ENCODE data around the gene PITPNB.

Gene PITPNB

GRCh38 chr22:27827604-27828587 is 91.2 kb downstream of the PITPNB start:
- DNase-seq: no peak

- peak in 2 of 3 donors; percentile 24 to 36 for DNase-seq
These were observed 93.9 kb downstream of the PITPNB start for GRCh38 chr22:27825174-27825573.

GRCh38 chr22:27823221-27823620 is 95.8 kb downstream of the PITPNB start:
- no peak for DNase-seq

- no peak for DNase-seq
These were observed 97.9 kb downstream of the PITPNB start for GRCh38 chr22:27820896-27821866.

- DNase-seq: no peak
These were observed 102.5 kb downstream of the PITPNB start for GRCh38 chr22:27816552-27816951.

- no peak for DNase-seq
These were observed 103.1 kb downstream of the PITPNB start for GRCh38 chr22:27815826-27816530.

GRCh38 chr22:27814993-27815392 is 104.1 kb downstream of the PITPNB start:
- no peak for DNase-seq

- no peak for DNase-seq
These were observed 107.3 kb downstream of the PITPNB start for GRCh38 chr22:27811778-27812177.

- no peak for DNase-seq
These were observed 108.4 kb downstream of the PITPNB start for GRCh38 chr22:27810609-27811151.

GRCh38 chr22:27809700-27810608 is 109.1 kb downstream of the PITPNB start:
- no peak for DNase-seq

- no peak for DNase-seq
These were observed 109.8 kb downstream of the PITPNB start for GRCh38 chr22:27809226-27809603.

- no peak for DNase-seq
These were observed 110.4 kb downstream of the PITPNB start for GRCh38 chr22:27808451-27809225.

GRCh38 chr22:27805841-27806240 is 113.2 kb downstream of the PITPNB start:
- no peak for DNase-seq

GRCh38 chr22:27804470-27805297 is 114.4 kb downstream of the PITPNB start:
- DNase-seq: peak; percentile 75 to 87 (median 86)

GRCh38 chr22:27803841-27804415 is 115.1 kb downstream of the PITPNB start:
- no peak for DNase-seq

- peak in 2 of 3 donors; percentile 63 for DNase-seq
These were observed 116.5 kb downstream of the PITPNB start for GRCh38 chr22:27802346-27803073.

Data from suppressor macrophage treated with lipopolysaccharide for 1 hour (primary cell).